GM19438 (cell line): ENCODE results near the gene ARHGEF11.

Source experiments
- ATAC-seq: cut with Tn5 transposase; IDR thresholded peaks from one replicate; pipeline ENCODE4 v1.9.1; 2021; ENCODE audit warnings: low read depth; ENCODE audit not compliant: unreplicated experiment

ARHGEF11 gene

GRCh38 chr1:157001304-157001703 is 44.2 kb downstream of the ARHGEF11 start:
- no peak for ATAC-seq

GRCh38 chr1:157000686-157001085 is 44.9 kb downstream of the ARHGEF11 start:
- ATAC-seq: no peak

- ATAC-seq: no peak
These were observed 45.8 kb downstream of the ARHGEF11 start for GRCh38 chr1:156999596-157000320.

- ATAC-seq: no peak
These were observed 46.6 kb downstream of the ARHGEF11 start for GRCh38 chr1:156998840-156999500.

GRCh38 chr1:156998301-156998700 is 47.2 kb downstream of the ARHGEF11 start:
- no peak for ATAC-seq

DNA sequence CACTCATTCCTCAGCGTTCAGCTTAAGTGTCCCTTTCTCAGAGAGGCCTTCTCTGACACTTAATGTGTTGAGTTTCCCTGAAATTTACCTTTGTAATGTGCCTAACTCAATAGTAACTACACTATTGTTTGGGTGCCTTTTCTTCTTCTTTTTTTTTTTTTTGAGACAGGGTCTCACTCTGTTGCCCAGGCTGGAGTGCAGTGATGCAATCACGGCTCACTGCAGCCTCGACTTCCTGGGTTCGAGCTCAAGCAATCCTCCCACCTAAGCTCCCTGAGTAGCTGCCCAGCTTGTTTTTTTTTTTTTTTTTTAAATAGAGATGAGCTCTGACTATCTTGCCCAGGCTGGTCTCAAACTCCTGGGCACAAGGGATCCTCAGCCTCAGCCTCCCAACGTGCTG is 50.1 kb downstream of the ARHGEF11 start:
- no peak for ATAC-seq

GRCh38 chr1:156994277-156994676 is 51.3 kb downstream of the ARHGEF11 start:
- ATAC-seq: no peak

GRCh38 chr1:156993426-156994147 is 52.0 kb downstream of the ARHGEF11 start:
- no peak for ATAC-seq

GRCh38 chr1:156992215-156992614 is 53.3 kb downstream of the ARHGEF11 start:
- no peak for ATAC-seq

DNA sequence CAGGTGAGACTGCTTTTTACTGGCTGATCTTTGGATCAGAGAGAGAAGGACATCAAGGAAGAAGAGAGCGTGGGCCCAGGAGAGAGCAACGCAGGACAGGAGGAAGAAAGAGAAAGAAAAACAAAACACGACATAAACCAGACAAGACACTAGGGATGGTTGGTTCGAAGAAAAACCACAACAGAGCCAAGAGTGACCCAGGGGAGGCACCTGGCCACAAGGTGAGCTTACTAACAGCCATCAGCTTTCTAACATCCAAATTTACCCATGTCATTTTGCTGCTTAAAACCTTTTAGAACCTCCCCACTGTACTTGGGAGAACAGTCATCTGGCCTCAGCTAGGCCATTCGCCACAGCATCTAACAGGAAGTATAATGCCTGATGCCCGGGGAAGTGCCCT is 57.8 kb downstream of the ARHGEF11 start:
- no peak for ATAC-seq

GRCh38 chr1:156980551-156980950 is 65.0 kb downstream of the ARHGEF11 start:
- ATAC-seq: no peak

DNA sequence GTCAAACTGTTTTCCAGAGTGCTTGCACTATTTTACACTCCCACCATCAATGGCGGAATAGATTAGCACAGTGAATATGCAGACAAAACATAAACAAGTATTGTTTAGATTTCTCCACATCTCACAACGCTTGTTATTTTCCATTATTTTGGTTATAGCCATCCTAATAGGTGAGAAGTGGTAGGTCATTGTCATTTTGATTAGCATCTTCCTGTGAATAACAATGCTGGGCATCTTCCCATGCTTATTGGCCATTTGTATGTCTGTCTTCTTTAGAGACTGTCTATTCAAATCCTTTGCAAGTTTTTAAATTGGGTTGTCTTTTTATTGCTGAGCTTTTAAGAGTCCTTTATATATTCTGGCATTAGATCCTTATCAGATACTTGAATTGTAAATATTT is 70.5 kb downstream of the ARHGEF11 start:
- no peak for ATAC-seq

- ATAC-seq: no peak
These were observed 72.1 kb downstream of the ARHGEF11 start for GRCh38 chr1:156973417-156973816.

- no peak for ATAC-seq
These were observed 75.5 kb downstream of the ARHGEF11 start for GRCh38 chr1:156970017-156970416.

- ATAC-seq: no peak
These were observed 76.0 kb downstream of the ARHGEF11 start for GRCh38 chr1:156969496-156969895.

DNA sequence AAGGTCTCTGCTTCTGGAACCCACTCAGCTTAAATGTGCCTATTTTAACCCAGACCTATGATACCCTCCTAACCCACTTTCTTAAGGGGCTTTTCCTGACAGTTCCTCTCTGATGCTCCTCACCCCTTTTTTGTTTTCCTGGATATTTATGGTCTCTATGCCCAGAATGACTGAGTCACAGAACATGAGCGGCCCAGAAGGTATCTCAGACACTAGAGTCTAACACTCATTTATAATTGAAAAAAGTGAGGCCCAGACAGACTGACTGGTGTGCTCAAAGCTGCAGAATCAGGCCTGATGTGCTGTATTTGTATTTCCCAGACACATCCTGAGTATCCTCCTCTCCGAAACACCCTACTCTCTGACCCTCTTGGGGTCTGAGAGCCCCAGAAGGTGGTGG is 81.1 kb downstream of the ARHGEF11 start:
- ATAC-seq: no peak

DNA sequence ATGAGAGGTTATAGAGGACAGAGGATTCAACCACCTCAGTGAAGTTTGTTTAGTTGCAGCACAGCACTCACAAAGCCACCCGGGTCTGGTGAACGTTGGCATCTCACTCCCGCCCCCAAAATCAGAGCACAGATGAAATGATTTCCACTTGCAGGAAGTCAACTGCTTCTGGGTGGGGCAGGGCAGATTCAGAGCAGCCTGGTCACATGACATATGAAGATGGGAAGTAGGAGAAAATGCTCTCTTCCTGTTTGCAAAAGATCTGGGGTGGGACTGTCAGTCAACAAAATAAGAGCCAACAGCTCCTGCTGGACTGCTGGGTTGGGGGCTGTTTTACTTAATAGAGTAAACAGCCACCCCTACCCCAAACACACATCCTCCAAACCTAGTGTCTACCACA is 81.9 kb downstream of the ARHGEF11 start:
- ATAC-seq: no peak

- ATAC-seq: no peak
These were observed 83.8 kb downstream of the ARHGEF11 start for GRCh38 chr1:156961709-156962108.

GRCh38 chr1:156959925-156960324 is 85.6 kb downstream of the ARHGEF11 start:
- no peak for ATAC-seq

GRCh38 chr1:156959414-156959813 is 86.1 kb downstream of the ARHGEF11 start:
- ATAC-seq: no peak

DNA sequence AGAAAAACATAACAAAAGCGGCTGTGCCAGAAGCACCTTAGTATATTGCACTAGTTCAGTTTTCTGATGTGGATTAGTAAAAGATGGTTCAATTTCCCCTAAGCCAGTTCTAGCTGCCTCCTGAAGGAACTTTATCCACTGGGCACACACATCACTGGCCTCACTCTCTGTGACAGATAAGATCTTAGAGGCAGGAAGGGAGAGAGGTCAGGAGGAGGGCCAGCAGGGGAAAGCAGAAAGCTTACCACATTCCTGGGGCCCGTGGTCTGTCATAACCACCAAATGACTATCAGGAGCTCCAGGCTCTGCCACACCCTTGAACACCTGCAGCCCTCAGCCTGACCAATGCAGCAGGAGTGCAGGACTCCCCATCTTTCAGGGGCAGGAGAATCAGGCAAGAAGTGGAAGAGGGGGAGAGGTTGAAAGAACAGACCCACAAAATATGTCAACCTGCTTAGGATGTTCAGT is 87.3 kb downstream of the ARHGEF11 start:
- ATAC-seq: no peak
